ENCODE measurements around the gene ELAC1. TPM values are rescaled to one million over a fixed set of nuclear protein-coding genes. Genes with fewer than 3 reads are reported as not detected.
A peak's percentile ranks its signal among the peaks of the same experiment; 100 is the strongest.

ELAC1 gene
- total RNA-seq, 2 donors from 2014 or later = 7.0 to 11.3 TPM

- Histone ChIP-seq H3K9ac (ENCODE audit: low read depth in 2 of 2, low read length in 2 of 2) (no peak overlapping the region), H3K4me1 (peaks cover 6% of the 10 kb centered on the region), H3K4me3 (no peak overlapping the region), H3K27ac (peak overlapping the region; percentile 18), H3K36me3 (no peaks in the 10 kb centered on the region), H3K27me3 (no peaks in the 10 kb centered on the region), H3K9me3 (no peaks in the 10 kb centered on the region)
- TF ChIP-seq CTCF (IDR thresholded peaks at IDR 0.05) = no peak
- intact Hi-C loops (cut with DNase I) = no loop called here
- no peak for DNase-seq
Measured at GRCh38 chr18:50973367-50974126, 5.7 kb downstream of the ELAC1 start.

GRCh38 chr18:50977037-50977760 lies 9.4 kb downstream of the ELAC1 start:
- H3K27ac ChIP-seq = no peak overlapping the region
- no peak overlapping the region for H3K9ac ChIP-seq (ENCODE audit: low read depth in 2 of 2, low read length in 2 of 2)
- no peaks in the 10 kb centered on the region for H3K36me3 ChIP-seq
- H3K27me3 ChIP-seq = no peaks in the 10 kb centered on the region
- H3K4me1 ChIP-seq = peaks cover 4% of the 10 kb centered on the region
- no peak overlapping the region for H3K4me3 ChIP-seq
- no peaks in the 10 kb centered on the region for H3K9me3 ChIP-seq
- no peak for DNase-seq
- intact Hi-C loops (cut with DNase I) = no loop called here
- TF ChIP-seq CTCF (IDR thresholded peaks at IDR 0.05) = no peak

GRCh38 chr18:50981381-50981780 lies 13.5 kb downstream of the ELAC1 start:
- peak overlapping the region in 1 of 2 donors; percentile 59 for H3K9ac ChIP-seq (ENCODE audit: low read depth in 2 of 2, low read length in 2 of 2)
- H3K27ac ChIP-seq = peak overlapping the region; percentile 66
- no peaks in the 10 kb centered on the region for H3K9me3 ChIP-seq
- no peak overlapping the region for H3K4me3 ChIP-seq
- DNase-seq = no peak
- no peaks in the 10 kb centered on the region for H3K27me3 ChIP-seq
- no peak for TF ChIP-seq CTCF (IDR thresholded peaks at IDR 0.05)
- H3K36me3 ChIP-seq = no peaks in the 10 kb centered on the region
- H3K4me1 ChIP-seq = peaks cover 4% of the 10 kb centered on the region
- intact Hi-C loops (cut with DNase I) = no loop called here

- peak overlapping the region in 1 of 2 donors; percentile 59 for H3K9ac ChIP-seq (ENCODE audit: low read depth in 2 of 2, low read length in 2 of 2)
- TF ChIP-seq CTCF (IDR thresholded peaks at IDR 0.05) = no peak
- intact Hi-C loops (cut with DNase I) = no loop called here
- H3K36me3 ChIP-seq = no peaks in the 10 kb centered on the region
- no peaks in the 10 kb centered on the region for H3K9me3 ChIP-seq
- peak overlapping the region; percentile 66 for H3K27ac ChIP-seq
- H3K27me3 ChIP-seq = no peaks in the 10 kb centered on the region
- H3K4me1 ChIP-seq = peaks cover 4% of the 10 kb centered on the region
- DNase-seq = peak; percentile 51
- H3K4me3 ChIP-seq = no peak overlapping the region
Measured at GRCh38 chr18:50982086-50982801, 14.4 kb downstream of the ELAC1 start.

GRCh38 chr18:50982802-50983179 lies 15.0 kb downstream of the ELAC1 start:
- Histone ChIP-seq H3K9ac (ENCODE audit: low read depth in 2 of 2, low read length in 2 of 2) (peak overlapping the region in 1 of 2 donors; percentile 59), H3K9me3 (no peaks in the 10 kb centered on the region), H3K27ac (peak overlapping the region; percentile 66), H3K36me3 (no peaks in the 10 kb centered on the region), H3K27me3 (no peaks in the 10 kb centered on the region), H3K4me3 (no peak overlapping the region), H3K4me1 (peaks cover 4% of the 10 kb centered on the region)
- no peak for DNase-seq
- intact Hi-C loops (cut with DNase I) = no loop called here
- no peak for TF ChIP-seq CTCF (IDR thresholded peaks at IDR 0.05)

Data from colonic mucosa (tissue), 4 donors.